Right cardiac atrium (tissue), 5 donors: Measurements from ENCODE around the gene BPIFB6. TPM values are rescaled to one million over a fixed set of nuclear protein-coding genes. Genes with fewer than 3 reads are reported as not detected.

Experiments
- ATAC-seq, 2 donors: fragments of 200-7000 bp; cut with Tn5 transposase; one replicate each; pipeline versions ENCODE4 v1.8.0 to v1.9.1; 2020; ENCODE audit warnings: moderate library complexity in 2 of 2, mild to moderate bottlenecking in 1 of 2
- DNase-seq, 3 donors: peaks; one replicate each; pipeline ENCODE4 v3.0.0-alpha.2; 2020
- H3K27ac ChIP-seq: one replicate; pipeline ENCODE4 v1.5.1; 2013; ENCODE audit warnings: mild to moderate bottlenecking, low read length, control low read depth, moderate library complexity
- H3K27me3 ChIP-seq: one replicate; pipeline ENCODE4 v1.6.1; 2013; ENCODE audit not compliant: control insufficient read depth, insufficient read depth
- H3K4me1 ChIP-seq: one replicate; pipeline ENCODE4 v1.6.1; 2013; ENCODE audit warnings: low read length; ENCODE audit not compliant: control insufficient read depth, insufficient read depth
- H3K4me3 ChIP-seq: one replicate; pipeline ENCODE4 v1.5.1; 2013; ENCODE audit warnings: low read length, control low read depth
- H3K9me3 ChIP-seq: one replicate; pipeline ENCODE4 v1.6.1; 2013; ENCODE audit warnings: low read length; ENCODE audit not compliant: control insufficient read depth
- WGBS: extraction: QIAGEN DNeasy Blood & Tissue Kit; methylation state at CpG from one replicate; pipeline ENCODE4 v1.1.7; 2013; 5-methylcytosine and 5-hydroxymethylcytosine counted together
- intact Hi-C, 4 donors: fragments of 100-400 bp; cut with DNase I; formaldehyde crosslinking; loops; one replicate each; pipeline versions ENCODE4 v1.11.0 to v1.14.0; 2022 to 2023
- polyA plus RNA-seq: library from polyadenylated mRNA; stranded (reverse); fragments of 200-250 nt; gene quantifications from one replicate; pipeline ENCODE4 v1.2.3, GENCODE V29; 2013
- total RNA-seq, 4 donors: library from RNA; stranded (reverse); fragmentation: NEBNext Ultra II Directional; extraction: Animal tissue kit (Norgen Biotek cat#: 25700); gene quantifications; one replicate each; pipeline ENCODE4 v1.2.1, GENCODE V29; 2021
- donor health status: healthy with polysubstance abuse.
- donor health status: DM: no; HTN: yes; CAD: no.
- donor health status: DM: no; HTN: no; CAD: no.
- donor health status: DM: no; HTN: yes; CAD: no; lungs with severe emphysema.
- donor health status: DM: yes; HTN: yes; CAD: no.

BPIFB6 gene
- total and polyA plus RNA-seq, 5 donors, result not detected

DNA sequence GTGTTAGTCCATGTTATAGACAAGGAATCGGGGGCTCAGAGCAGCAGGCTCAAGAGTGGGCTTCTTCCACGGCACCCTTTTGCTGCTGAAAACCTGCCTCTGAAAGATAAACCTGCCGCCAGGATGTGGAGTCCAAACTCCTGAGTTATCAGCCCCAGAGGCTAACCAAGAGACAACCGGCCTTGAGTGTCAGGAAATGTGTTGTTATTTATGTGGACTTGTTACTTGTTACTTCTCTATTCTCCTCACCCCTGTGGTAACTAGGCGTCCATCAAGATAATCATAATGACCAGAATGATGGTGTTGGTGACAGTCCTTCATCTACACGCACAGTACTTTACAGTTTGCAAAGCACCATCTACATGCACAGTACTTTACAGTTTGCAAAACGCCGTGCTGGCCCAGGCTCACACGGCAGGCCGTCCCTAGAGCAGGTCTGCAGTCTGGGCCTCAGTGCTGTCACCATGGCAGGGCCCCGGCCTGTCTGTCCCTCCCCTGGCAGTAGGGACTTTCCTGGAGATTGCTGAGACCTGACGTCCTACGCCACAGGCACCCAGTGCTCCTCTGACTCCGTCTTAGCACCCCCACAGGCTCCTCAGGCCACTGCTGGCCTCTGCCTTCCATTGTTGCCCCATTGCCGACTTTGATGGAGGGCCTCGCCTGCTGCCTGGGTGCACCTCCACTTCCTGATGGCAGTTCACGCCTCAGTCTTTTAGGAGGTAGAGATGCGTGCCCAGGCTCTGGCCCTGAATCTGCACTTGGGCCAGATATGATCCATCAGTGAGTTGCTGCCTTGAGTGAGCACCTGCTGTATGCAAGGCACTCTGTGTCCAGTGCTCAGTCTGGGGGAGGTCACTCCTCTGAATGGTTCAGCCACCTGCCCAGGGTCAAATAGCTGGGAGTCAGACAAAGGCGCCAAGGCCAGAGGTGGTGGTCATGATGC is 38.9 kb downstream of the BPIFB6 start:
- 72% methylated on average over 19 of the region's 19 CpGs for WGBS
- ATAC-seq (no peak), DNase-seq (no peak)
- Histone ChIP-seq H3K27me3 (no peaks in the 10 kb centered on the region), H3K9me3 (no peaks in the 10 kb centered on the region), H3K4me1 (no peaks in the 10 kb centered on the region), H3K4me3 (no peak overlapping the region), H3K27ac (no peak overlapping the region)
- intact Hi-C loops, result no loop called here

DNA sequence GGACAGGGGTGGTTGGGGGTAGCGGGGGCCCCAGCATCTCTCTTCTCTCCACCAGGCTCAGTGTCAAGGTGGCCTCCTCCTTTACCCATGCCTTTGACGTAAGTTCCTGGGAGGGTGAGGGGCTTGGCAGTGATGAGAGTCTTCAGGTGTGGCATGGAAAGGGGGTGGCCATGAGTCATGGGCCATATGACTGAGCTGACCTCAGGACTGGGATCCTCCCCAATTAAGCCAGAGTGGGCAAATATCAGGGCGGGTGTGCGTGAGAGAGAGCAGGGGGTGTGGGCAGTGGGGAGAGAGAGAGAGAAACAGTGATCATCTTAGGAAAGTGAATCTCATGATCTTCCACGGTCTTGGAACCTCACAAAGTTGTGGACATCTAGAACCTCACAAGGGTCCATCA is 39.8 kb downstream of the BPIFB6 start:
- no peaks in the 10 kb centered on the region for H3K4me1 ChIP-seq
- no peak overlapping the region for H3K27ac ChIP-seq
- DNase-seq (no peak), ATAC-seq (no peak)
- H3K9me3 ChIP-seq, result no peaks in the 10 kb centered on the region
- intact Hi-C loops, result no loop called here
- no peaks in the 10 kb centered on the region for H3K27me3 ChIP-seq
- H3K4me3 ChIP-seq, result no peak overlapping the region
- 89% methylated on average over 5 of the region's 5 CpGs for WGBS

DNA sequence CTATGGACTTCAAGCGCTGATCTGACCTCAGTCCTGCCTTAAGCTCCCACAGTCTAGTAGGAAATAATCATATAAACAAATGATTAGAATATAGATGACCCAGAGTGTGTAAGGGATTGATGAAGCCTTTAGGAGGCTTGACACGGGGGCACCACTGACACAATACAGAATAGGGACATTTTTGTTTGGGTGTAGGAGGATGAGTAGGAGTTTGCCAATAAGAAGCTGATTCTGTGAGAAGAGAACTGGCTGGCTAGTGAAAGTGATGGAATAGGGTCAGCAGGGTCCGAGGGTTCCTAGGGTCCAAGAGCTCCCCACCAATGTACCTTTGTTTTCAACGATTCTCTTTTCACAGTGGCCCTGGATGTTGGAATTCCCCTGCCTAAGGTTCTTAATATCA is 40.9 kb downstream of the BPIFB6 start:
- no peaks in the 10 kb centered on the region for H3K4me1 ChIP-seq
- H3K27me3 ChIP-seq, result no peaks in the 10 kb centered on the region
- H3K27ac ChIP-seq, result no peak overlapping the region
- no peak for ATAC-seq
- intact Hi-C loops, result no loop called here
- no peaks in the 10 kb centered on the region for H3K9me3 ChIP-seq
- H3K4me3 ChIP-seq, result no peak overlapping the region
- DNase-seq, result no peak
- 88% methylated on average over 4 of the region's 4 CpGs for WGBS

DNA sequence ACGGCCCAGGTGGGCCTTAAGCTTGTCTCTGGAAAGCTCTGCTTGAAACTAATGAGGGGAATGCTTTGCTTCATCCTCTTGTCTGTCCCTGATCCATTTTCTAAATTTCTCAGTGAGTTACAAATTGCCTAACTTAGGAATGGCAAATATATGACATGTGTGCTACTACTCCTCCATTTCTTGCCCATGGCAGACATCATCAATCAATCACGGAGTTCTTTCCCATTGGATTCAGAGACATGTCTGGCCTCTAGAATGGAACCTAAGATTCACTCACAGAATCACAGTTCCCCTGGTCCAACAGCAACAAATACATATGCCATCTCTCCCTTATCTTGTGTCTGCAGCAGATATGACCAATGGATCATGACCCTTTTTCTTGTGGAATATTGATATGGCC is 41.4 kb downstream of the BPIFB6 start:
- WGBS, result 88% methylated on average over 2 of the region's 2 CpGs
- DNase-seq, result no peak
- Histone ChIP-seq H3K27ac (no peak overlapping the region), H3K27me3 (no peaks in the 10 kb centered on the region), H3K4me1 (no peaks in the 10 kb centered on the region), H3K9me3 (no peaks in the 10 kb centered on the region), H3K4me3 (no peak overlapping the region)
- intact Hi-C loops, result no loop called here
- no peak for ATAC-seq

DNA sequence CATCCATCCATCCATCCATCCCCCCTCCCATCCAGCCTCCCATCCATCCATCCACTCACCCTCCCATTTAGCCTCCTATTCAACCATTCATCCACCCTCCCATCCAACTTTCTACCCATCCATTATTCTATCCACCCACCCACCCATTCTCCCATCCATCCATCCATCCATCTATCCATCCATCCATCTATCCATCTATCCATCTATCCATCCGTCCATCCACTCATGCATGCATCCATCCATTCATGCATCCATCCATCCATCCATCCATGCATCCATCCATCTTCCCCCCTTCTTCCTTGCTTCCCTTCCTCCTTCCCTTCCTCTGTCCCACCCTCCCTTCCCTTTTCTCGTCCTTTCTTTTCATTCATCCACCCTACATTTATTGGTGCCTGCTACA is 43.2 kb downstream of the BPIFB6 start:
- Histone ChIP-seq H3K27me3 (no peaks in the 10 kb centered on the region), H3K4me1 (no peaks in the 10 kb centered on the region), H3K4me3 (no peak overlapping the region), H3K27ac (no peak overlapping the region), H3K9me3 (no peaks in the 10 kb centered on the region)
- 78% methylated on average over 2 of the region's 2 CpGs for WGBS
- ATAC-seq (no peak), DNase-seq (no peak)
- intact Hi-C loops, result loop anchor here in 1 of 4 donors (5.0 kb wide), 1 partner anchor 172 kb away; no protein-coding TSS in a partner anchor

DNA sequence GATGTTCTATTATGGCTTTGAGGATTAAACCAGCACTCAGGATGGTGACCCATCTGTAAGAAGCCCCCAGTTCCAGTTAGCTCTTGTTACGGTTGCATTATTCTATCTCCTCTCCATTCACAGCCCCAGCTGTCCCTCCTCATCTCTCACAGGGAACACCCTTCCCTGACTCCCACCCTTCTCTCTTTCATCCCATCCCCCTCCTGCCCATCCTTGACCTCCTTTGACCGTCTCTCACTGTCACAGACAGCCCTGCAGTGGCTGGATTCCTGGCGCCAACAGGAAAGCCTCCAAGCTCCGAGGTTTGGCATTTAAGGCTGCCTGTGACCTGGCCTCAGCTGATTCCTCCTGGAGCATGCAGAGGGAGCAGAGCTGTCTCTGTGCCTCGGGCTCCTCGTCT is 43.8 kb downstream of the BPIFB6 start:
- Histone ChIP-seq H3K9me3 (no peaks in the 10 kb centered on the region), H3K27ac (no peak overlapping the region), H3K4me3 (no peak overlapping the region), H3K4me1 (no peaks in the 10 kb centered on the region), H3K27me3 (no peaks in the 10 kb centered on the region)
- 44% methylated on average over 6 of the region's 6 CpGs for WGBS
- no peak for ATAC-seq
- no peak for DNase-seq
- intact Hi-C loops, result loop anchor here in 1 of 4 donors (5.0 kb wide), 1 partner anchor 173 kb away; no protein-coding TSS in a partner anchor

DNA sequence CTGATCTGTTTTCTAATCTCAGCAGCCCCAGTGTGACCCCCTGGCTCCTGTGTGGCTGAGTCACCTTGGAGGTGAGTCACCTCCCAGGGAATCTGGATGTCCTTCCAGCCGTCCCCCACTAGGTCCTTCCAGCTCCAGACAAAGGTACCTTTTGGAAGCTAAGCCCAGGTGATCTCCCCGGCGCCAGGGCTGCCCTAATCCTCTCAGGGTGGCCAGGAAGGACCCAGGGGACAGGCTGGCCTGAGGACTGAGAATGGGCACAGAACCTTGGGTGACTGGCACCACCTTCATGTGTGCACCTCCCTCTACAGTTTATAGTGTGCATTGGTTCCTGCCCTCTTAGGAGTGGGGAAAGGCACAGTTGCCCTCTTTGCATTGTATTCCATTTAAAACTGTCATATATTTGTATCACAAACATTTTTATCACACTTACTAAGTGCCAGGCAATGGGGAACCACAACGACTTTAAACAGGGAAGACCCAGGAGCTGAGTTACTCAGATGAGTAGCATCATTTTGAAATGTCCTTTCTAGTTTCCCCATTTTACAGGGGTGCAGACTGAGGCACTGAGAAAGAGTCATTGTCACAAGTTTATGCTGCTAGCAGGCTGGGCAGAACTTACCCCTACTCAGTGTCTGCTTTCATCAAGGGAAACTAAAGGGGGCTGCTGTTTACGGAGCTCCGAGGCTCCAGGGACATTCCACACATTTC is 45.4 kb downstream of the BPIFB6 start:
- no peak overlapping the region for H3K4me3 ChIP-seq
- intact Hi-C loops, result loop anchor here in 1 of 4 donors (5.0 kb wide), 1 partner anchor 175 kb away; no protein-coding TSS in a partner anchor
- no peaks in the 10 kb centered on the region for H3K9me3 ChIP-seq
- DNase-seq, result no peak
- no peaks in the 10 kb centered on the region for H3K27me3 ChIP-seq
- H3K4me1 ChIP-seq, result no peaks in the 10 kb centered on the region
- ATAC-seq, result no peak
- no peak overlapping the region for H3K27ac ChIP-seq
- 67% methylated on average over 6 of the region's 6 CpGs for WGBS

DNA sequence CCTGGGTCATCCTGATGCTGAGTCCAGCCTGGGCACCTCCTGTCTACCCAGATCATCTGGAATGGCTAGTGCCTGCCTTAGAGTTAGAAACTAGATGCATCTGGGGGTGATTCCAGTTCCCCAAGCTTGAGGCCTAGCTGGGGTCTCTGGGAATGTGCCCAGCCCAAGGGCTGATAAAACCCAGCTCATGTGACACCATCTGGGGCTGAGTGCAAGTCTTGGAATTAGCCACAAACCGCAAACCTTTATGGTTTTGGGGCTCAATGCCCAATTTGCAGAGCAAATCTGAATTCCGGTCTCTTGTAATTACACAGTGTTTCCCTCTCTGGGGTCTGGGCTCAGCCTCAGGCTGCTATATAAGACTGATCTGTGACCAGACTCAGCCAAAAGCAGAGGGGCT is 47.8 kb downstream of the BPIFB6 start, which contains the start of gene BPIFB4:
BPIFB4 (plus strand) TSS at position 385 of the 400 bp plus-strand sequence. CDS start 1,884 bp downstream, outside the sequence.
- Histone ChIP-seq H3K4me3 (no peak within 1 kb of the TSS), H3K9me3 (no peaks in the 10 kb centered on the region), H3K27ac (no peak within 1 kb of the TSS), H3K27me3 (no peaks in the 10 kb centered on the region), H3K4me1 (no peaks in the 10 kb centered on the region)
- intact Hi-C loops, result loop anchor here in 1 of 4 donors (5.0 kb wide), 1 partner anchor 177 kb away; no protein-coding TSS in a partner anchor
- ATAC-seq (no peak), DNase-seq (no peak)
- 76% methylated on average over 2 of the region's 2 CpGs for WGBS

DNA sequence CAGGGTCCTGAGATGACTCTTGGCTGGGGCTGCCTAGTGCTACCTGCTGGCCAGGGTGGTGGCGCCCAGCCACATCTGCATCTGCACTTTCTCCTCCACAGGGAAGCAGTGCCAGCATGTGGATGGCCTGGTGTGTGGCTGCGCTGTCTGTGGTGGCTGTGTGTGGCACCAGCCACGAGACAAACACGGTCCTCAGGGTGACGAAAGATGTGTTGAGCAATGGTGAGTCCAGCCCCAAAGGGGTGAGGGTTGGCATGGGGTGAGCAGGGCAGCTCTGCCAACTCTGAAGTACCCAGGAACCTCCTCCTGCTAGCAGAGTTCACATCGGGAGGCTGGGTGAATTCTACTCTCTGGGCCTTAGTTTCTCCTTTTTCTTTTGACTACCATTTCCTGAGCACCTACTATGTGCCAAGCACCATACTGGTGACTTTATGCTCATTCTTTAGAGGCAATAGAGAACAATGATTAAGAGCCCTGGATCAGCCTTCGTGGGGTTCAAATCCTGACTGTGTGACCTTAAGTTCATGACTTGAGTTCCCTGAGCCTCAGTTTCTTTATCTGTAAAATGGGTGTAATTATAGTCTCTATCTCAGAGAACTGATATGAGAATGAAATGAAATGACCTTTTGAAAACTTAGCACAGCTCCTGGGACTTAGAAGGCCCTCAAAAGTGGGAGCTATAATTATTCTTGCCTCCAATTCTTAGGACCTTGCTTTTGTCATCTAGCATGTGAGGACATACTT is 50.1 kb downstream of the BPIFB6 start:
- Histone ChIP-seq H3K27me3 (no peaks in the 10 kb centered on the region), H3K27ac (no peak overlapping the region), H3K4me1 (no peaks in the 10 kb centered on the region), H3K4me3 (no peak overlapping the region), H3K9me3 (no peaks in the 10 kb centered on the region)
- WGBS, result 79% methylated on average over 7 of the region's 7 CpGs
- intact Hi-C loops, result loop anchor here in 2 of 4 donors (2.0 to 10.0 kb wide), 2 partner anchors 161 to 287 kb away; no protein-coding TSS in a partner anchor
- DNase-seq (no peak), ATAC-seq (no peak)

DNA sequence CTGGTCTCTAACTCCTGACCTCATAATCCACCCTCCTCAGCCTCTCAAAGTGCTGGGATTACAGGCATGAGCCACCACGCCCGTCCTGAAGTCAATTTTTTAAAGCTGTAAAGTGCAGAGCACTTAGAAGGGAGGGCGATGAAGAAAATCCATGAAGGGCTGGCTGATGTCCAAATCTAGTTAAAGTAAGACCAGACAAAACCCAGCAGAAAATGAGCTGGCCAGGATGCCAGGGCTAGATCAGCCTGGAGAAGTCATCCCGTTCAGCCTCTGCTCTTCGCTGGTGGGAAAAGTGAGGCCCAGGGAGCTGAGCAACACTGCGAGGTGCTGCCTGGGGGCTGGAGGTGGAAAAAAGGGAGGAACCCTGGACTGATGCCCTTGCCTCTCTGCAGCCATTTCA is 51.1 kb downstream of the BPIFB6 start:
- no peak for ATAC-seq
- H3K4me1 ChIP-seq, result no peaks in the 10 kb centered on the region

More for the DNA sequence above, 51.1 kb downstream of the BPIFB6 start:
- Histone ChIP-seq H3K9me3 (no peaks in the 10 kb centered on the region), H3K4me3 (no peak overlapping the region), H3K27ac (no peak overlapping the region), H3K27me3 (no peaks in the 10 kb centered on the region)
- intact Hi-C loops, result loop anchor here in 1 of 4 donors (10.0 kb wide), 1 partner anchor 288 kb away; no protein-coding TSS in a partner anchor
- WGBS, result 57% methylated on average over 6 of the region's 6 CpGs
- no peak for DNase-seq
